ENCODE results near the gene SGCD. TPM values are rescaled to one million over a fixed set of nuclear protein-coding genes. Genes with fewer than 3 reads are reported as not detected.

The SGCD gene
- total RNA-seq, 2 experiments from 2014 or later: 0.30 to 0.43 TPM

- Mint-ChIP-seq H3K9me3 (no peaks in the 10 kb centered on the region), H3K27ac (no peak overlapping the region), H3K4me3 (no peak overlapping the region), H3K27me3 (peaks cover 14% of the 10 kb centered on the region), H3K4me1 (no peaks in the 10 kb centered on the region), H3K36me3 (no peaks in the 10 kb centered on the region)
- POLR2A ChIA-PET: no interaction called here
- no peak for ATAC-seq (ENCODE audit: low read depth)
- DNase-seq: no peak
Observed at GRCh38 chr5:156431956-156432829, 105.2 kb downstream of the SGCD start.

- Mint-ChIP-seq H3K4me3 (no peak overlapping the region), H3K27ac (no peak overlapping the region), H3K9me3 (no peaks in the 10 kb centered on the region), H3K4me1 (no peaks in the 10 kb centered on the region), H3K36me3 (no peaks in the 10 kb centered on the region), H3K27me3 (peaks cover 14% of the 10 kb centered on the region)
- POLR2A ChIA-PET: no interaction called here
- DNase-seq (no peak), ATAC-seq (ENCODE audit: low read depth) (no peak)
Observed at GRCh38 chr5:156432830-156433105, 105.8 kb downstream of the SGCD start.

GRCh38 chr5:156434471-156434870 lies 107.5 kb downstream of the SGCD start:
- H3K36me3 Mint-ChIP-seq: no peaks in the 10 kb centered on the region
- POLR2A ChIA-PET: no interaction called here
- no peak overlapping the region for H3K4me3 Mint-ChIP-seq

GRCh38 chr5:156435101-156435500 lies 108.1 kb downstream of the SGCD start:
- POLR2A ChIA-PET: no interaction called here
- no peaks in the 10 kb centered on the region for H3K36me3 Mint-ChIP-seq
- ATAC-seq (ENCODE audit: low read depth) (no peak), DNase-seq (no peak)
- H3K27ac Mint-ChIP-seq: no peak overlapping the region
- H3K4me3 Mint-ChIP-seq: no peak overlapping the region
- H3K4me1 Mint-ChIP-seq: no peaks in the 10 kb centered on the region
- no peaks in the 10 kb centered on the region for H3K9me3 Mint-ChIP-seq
- peaks cover 6% of the 10 kb centered on the region for H3K27me3 Mint-ChIP-seq

More at GRCh38 chr5:156434471-156434870, 107.5 kb downstream of the SGCD start:
- no peak for DNase-seq
- Mint-ChIP-seq H3K27me3 (peaks cover 6% of the 10 kb centered on the region), H3K27ac (no peak overlapping the region), H3K9me3 (no peaks in the 10 kb centered on the region), H3K4me1 (no peaks in the 10 kb centered on the region)
- ATAC-seq (ENCODE audit: low read depth): no peak

- POLR2A ChIA-PET: no interaction called here
- Mint-ChIP-seq H3K4me3 (no peak overlapping the region), H3K27ac (no peak overlapping the region), H3K36me3 (no peaks in the 10 kb centered on the region), H3K9me3 (no peaks in the 10 kb centered on the region), H3K27me3 (peaks cover 6% of the 10 kb centered on the region), H3K4me1 (no peaks in the 10 kb centered on the region)
- no peak for DNase-seq
- ATAC-seq (ENCODE audit: low read depth): no peak
Observed at GRCh38 chr5:156438076-156438475, 111.1 kb downstream of the SGCD start.

- no peak overlapping the region for H3K27ac Mint-ChIP-seq
- POLR2A ChIA-PET: no interaction called here
- ATAC-seq (ENCODE audit: low read depth) (no peak), DNase-seq (no peak)
- peaks cover 12% of the 10 kb centered on the region for H3K27me3 Mint-ChIP-seq
- H3K4me1 Mint-ChIP-seq: no peaks in the 10 kb centered on the region
- H3K9me3 Mint-ChIP-seq: no peaks in the 10 kb centered on the region
- no peak overlapping the region for H3K4me3 Mint-ChIP-seq
- H3K36me3 Mint-ChIP-seq: no peaks in the 10 kb centered on the region
Observed at GRCh38 chr5:156444753-156445291, 117.9 kb downstream of the SGCD start.

GRCh38 chr5:156446526-156446925 lies 119.6 kb downstream of the SGCD start:
- Mint-ChIP-seq H3K9me3 (no peaks in the 10 kb centered on the region), H3K27ac (no peak overlapping the region)
- POLR2A ChIA-PET: no interaction called here

GRCh38 chr5:156450778-156451177 lies 123.8 kb downstream of the SGCD start:
- no peak overlapping the region for H3K4me3 Mint-ChIP-seq
- no peaks in the 10 kb centered on the region for H3K4me1 Mint-ChIP-seq
- DNase-seq: no peak
- H3K27ac Mint-ChIP-seq: no peak overlapping the region
- POLR2A ChIA-PET: interaction anchor here (0.6 kb wide), 1 partner anchor 13 kb away, joined by 3 read pairs; no protein-coding TSS in a partner anchor
- ATAC-seq (ENCODE audit: low read depth): no peak
- H3K27me3 Mint-ChIP-seq: peaks cover 4% of the 10 kb centered on the region
- no peaks in the 10 kb centered on the region for H3K9me3 Mint-ChIP-seq
- no peaks in the 10 kb centered on the region for H3K36me3 Mint-ChIP-seq

More at GRCh38 chr5:156446526-156446925, 119.6 kb downstream of the SGCD start:
- no peak for DNase-seq
- Mint-ChIP-seq H3K4me1 (no peaks in the 10 kb centered on the region), H3K4me3 (no peak overlapping the region), H3K36me3 (no peaks in the 10 kb centered on the region), H3K27me3 (peaks cover 14% of the 10 kb centered on the region)
- no peak for ATAC-seq (ENCODE audit: low read depth)

GRCh38 chr5:156451505-156451904 lies 124.5 kb downstream of the SGCD start:
- POLR2A ChIA-PET: no interaction called here
- Mint-ChIP-seq H3K27ac (no peak overlapping the region), H3K36me3 (no peaks in the 10 kb centered on the region), H3K27me3 (peaks cover 5% of the 10 kb centered on the region), H3K9me3 (no peaks in the 10 kb centered on the region), H3K4me3 (no peak overlapping the region), H3K4me1 (no peaks in the 10 kb centered on the region)
- DNase-seq: no peak
- ATAC-seq (ENCODE audit: low read depth): no peak

- H3K4me1 Mint-ChIP-seq: no peaks in the 10 kb centered on the region
Observed at GRCh38 chr5:156456857-156457256, 129.9 kb downstream of the SGCD start.

GRCh38 chr5:156459812-156460385 lies 132.9 kb downstream of the SGCD start:
- no peaks in the 10 kb centered on the region for H3K9me3 Mint-ChIP-seq
- no peak for DNase-seq
- peaks cover 6% of the 10 kb centered on the region for H3K27me3 Mint-ChIP-seq
- no peak overlapping the region for H3K27ac Mint-ChIP-seq
- H3K4me3 Mint-ChIP-seq: no peak overlapping the region
- no peaks in the 10 kb centered on the region for H3K4me1 Mint-ChIP-seq
- no peak for ATAC-seq (ENCODE audit: low read depth)
- POLR2A ChIA-PET: no interaction called here
- no peaks in the 10 kb centered on the region for H3K36me3 Mint-ChIP-seq

More at GRCh38 chr5:156456857-156457256, 129.9 kb downstream of the SGCD start:
- H3K27ac Mint-ChIP-seq: no peak overlapping the region
- H3K9me3 Mint-ChIP-seq: no peaks in the 10 kb centered on the region
- H3K36me3 Mint-ChIP-seq: no peaks in the 10 kb centered on the region
- no peak overlapping the region for H3K4me3 Mint-ChIP-seq
- no peak for DNase-seq
- POLR2A ChIA-PET: no interaction called here
- no peak for ATAC-seq (ENCODE audit: low read depth)
- H3K27me3 Mint-ChIP-seq: peaks cover 4% of the 10 kb centered on the region

GRCh38 chr5:156460471-156460870 lies 133.5 kb downstream of the SGCD start:
- DNase-seq (no peak), ATAC-seq (ENCODE audit: low read depth) (no peak)
- Mint-ChIP-seq H3K9me3 (no peaks in the 10 kb centered on the region), H3K36me3 (no peaks in the 10 kb centered on the region), H3K4me1 (no peaks in the 10 kb centered on the region), H3K27ac (no peak overlapping the region), H3K4me3 (no peak overlapping the region), H3K27me3 (peaks cover 6% of the 10 kb centered on the region)
- POLR2A ChIA-PET: no interaction called here

GRCh38 chr5:156466871-156467270 lies 139.9 kb downstream of the SGCD start:
- Mint-ChIP-seq H3K36me3 (no peaks in the 10 kb centered on the region), H3K4me3 (no peak overlapping the region), H3K27me3 (peaks cover 2% of the 10 kb centered on the region), H3K27ac (no peak overlapping the region), H3K9me3 (no peaks in the 10 kb centered on the region), H3K4me1 (no peaks in the 10 kb centered on the region)
- DNase-seq (no peak), ATAC-seq (ENCODE audit: low read depth) (no peak)
- POLR2A ChIA-PET: no interaction called here

- Mint-ChIP-seq H3K4me1 (no peaks in the 10 kb centered on the region), H3K36me3 (no peaks in the 10 kb centered on the region), H3K27me3 (no peaks in the 10 kb centered on the region), H3K27ac (no peak overlapping the region), H3K4me3 (no peak overlapping the region), H3K9me3 (no peaks in the 10 kb centered on the region)
- no peak for DNase-seq
- POLR2A ChIA-PET: no interaction called here
- no peak for ATAC-seq (ENCODE audit: low read depth)
Observed at GRCh38 chr5:156469636-156470035, 142.7 kb downstream of the SGCD start.

Measured in activated naive CD8-positive, alpha-beta T cell treated with anti-CD3 and anti-CD28 coated beads, Interleukin-2, amount 10 ng/mL, durations not matched to agents 7 days and 5 days (primary cell).